ENCODE results near the gene PRRC2B.
A peak's percentile ranks its signal among the peaks of the same experiment; 100 is the strongest.
"Not testable (repeated sequence)": the region's sequence is repeated elsewhere in the genome, so short reads cannot be mapped to it uniquely, and the experiment has no call there.

Gene PRRC2B

DNA sequence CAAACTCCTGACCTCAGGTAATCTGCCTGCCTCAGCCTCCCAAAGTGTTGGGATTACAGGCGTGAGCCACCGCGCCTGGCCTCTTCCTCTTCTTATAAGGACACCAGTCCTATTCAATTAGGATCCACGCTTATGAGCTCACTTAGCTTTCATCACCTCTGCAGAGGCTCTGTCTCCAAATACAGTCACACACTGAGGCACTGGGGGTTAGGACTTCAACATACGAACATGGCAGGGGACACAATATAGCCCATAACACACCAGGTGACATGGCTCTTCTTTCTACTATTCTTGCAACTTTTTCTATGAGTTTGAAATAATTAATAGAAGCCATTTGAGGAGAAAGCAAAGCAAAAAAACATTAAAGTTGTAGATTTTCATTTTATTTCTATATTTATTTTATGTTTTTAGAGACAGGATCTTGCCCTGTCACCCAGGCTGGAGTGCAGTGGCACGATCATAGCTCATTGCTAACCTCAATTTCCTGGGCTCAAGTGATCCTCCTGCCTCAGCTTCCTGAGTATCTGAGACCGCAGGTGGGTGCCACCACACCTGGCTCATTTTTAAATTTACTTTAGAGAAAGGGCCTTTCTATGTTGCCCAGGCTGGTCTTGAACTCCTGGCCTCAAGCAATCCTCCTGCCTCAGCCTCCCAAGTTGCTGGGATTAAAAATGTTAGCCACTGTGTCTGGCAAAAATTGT is 145.5 kb downstream of the PRRC2B start:
- no peak for DNase-seq (ENCODE audit: low read depth)

DNA sequence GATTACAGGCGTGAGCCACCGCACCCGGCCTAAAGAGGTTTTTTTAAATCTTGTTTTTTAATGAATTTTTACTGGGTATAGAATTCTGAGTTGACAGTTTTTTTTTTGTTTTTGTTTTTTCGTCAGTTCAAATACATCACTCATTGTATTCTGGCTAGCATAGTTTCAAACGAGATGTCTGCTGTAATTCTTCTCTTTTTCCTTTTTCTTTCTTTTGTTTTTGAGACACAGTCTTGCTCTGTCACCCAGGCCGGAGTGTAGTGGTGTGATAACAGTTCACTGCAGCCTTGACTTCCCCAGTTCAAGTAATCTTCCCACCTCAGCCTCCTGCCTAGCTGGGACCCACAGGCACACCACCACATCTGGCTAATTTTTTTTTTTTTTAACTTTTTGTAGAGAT is 149.3 kb downstream of the PRRC2B start:
- DNase-seq (ENCODE audit: low read depth): no peak

- DNase-seq (ENCODE audit: low read depth): no peak
Observed at GRCh38 chr9:131545003-131545785, 151.3 kb downstream of the PRRC2B start, which contains the start of gene PRRT1B. TSS of gene PRRT1B (plus strand) at chr9:131545523. CDS start at chr9:131545616, 93 bp downstream.

GRCh38 chr9:131545786-131546335 is 152.0 kb downstream of the PRRC2B start:
- DNase-seq (ENCODE audit: low read depth): no peak

DNA sequence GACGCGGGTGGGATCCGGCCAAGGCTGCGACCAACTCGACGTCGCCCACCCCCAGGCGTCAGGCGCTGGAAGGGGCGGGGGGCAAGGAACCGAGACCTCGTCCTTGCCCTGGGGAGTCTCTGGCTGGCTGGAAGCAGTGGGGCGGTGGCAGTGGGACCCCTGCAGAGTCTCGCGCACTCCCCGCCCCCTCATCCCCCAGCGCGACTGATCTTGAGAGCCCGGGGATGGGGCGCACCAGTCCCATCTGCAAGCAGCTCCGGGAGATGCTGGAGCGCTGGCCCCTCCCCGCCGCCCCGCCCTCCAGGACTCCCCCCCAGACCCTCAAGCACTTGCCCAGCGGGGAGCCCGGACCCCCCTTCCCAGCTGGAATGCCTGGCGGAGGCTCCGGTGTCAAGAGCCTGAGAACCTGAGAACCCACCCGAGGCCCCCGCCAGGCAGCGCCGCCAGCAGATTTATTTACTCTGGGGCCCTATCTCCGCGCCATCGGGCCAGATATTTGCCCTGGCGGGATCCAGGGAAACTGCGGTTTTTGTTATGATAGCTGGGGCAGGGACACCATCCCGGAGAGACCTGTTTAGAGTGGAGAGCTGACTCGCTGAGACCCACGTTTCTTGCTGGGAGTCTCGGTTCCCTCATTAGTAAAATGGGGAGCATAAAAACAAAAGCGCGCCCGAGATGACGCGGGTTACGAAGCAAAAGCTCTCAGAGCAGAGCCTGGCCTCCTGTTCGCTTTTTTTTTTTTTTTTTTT is 152.6 kb downstream of the PRRC2B start:
- DNase-seq (ENCODE audit: low read depth): peak; percentile 43

DNA sequence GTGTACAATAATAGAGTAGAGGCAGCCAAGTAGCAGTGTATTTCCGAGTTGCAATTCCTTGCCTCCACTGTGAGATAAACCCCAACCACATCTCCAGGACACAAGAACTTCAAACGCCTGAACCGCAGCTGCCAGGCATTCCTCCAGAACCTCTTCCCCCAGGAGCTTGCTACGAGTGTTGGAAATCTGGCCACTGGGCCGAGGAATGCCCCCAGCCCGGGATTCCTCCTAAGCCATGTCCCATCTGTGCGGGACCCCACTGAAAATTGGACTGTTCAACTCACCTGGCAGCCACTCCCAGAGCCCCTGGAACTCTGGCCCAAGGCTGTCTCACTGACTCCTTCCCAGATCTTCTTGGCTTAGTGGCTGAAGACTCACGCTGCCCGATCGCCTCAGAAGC is 155.3 kb downstream of the PRRC2B start:
- DNase-seq (ENCODE audit: low read depth): not testable (repeated sequence)
